ENCODE measurements around the gene RHCE. TPM values are rescaled to one million over a fixed set of nuclear protein-coding genes. Genes with fewer than 3 reads are reported as not detected.

RHCE gene
- 0.53 and 0.58 TPM in 2 replicates for total RNA-seq

GRCh38 chr1:25420715-25421114 lies at the start of gene RHCE:
TSS of gene RHCE (minus strand) at chr1:25420825. CDS start at chr1:25420786, 39 bp downstream.

GRCh38 chr1:25430073-25430966 lies 9.7 kb upstream of the RHCE start, which contains the start of gene MACO1:
TSS of gene MACO1 (plus strand) at chr1:25430897. CDS start at chr1:25431099, 202 bp downstream.

GRCh38 chr1:25338188-25338981 lies 82.2 kb downstream of the RHCE start, which contains the start of gene TMEM50A:
TSS of gene TMEM50A (plus strand) at chr1:25338334. CDS start at chr1:25340487, 2,153 bp downstream.

Other genes starting within 250 kb of the RHCE start
- 35.4 and 38.6 TPM in 2 replicates for gene SYF2, start 188.3 kb downstream of the RHCE start, total RNA-seq
- gene RSRP1, start 173.4 kb downstream of the RHCE start, total RNA-seq = 64.3 and 64.7 TPM in 2 replicates
- gene RHD, start 148.3 kb downstream of the RHCE start, total RNA-seq = not detected in 2 replicates
- 95.9 and 124 TPM in 2 replicates for gene TMEM50A, start 82.5 kb downstream of the RHCE start, total RNA-seq
- gene MACO1, start 10.1 kb upstream of the RHCE start, total RNA-seq = 12.7 and 12.8 TPM in 2 replicates
- 15.4 and 19.6 TPM in 2 replicates for gene LDLRAP1, start 122.8 kb upstream of the RHCE start, total RNA-seq
- 1.4 and 1.6 TPM in 2 replicates for gene MAN1C1, start 196.0 kb upstream of the RHCE start, total RNA-seq

All from myometrial cell (primary cell).